ENCODE data around the gene LARGE1.

- TF ChIP-seq, protein P1, sequence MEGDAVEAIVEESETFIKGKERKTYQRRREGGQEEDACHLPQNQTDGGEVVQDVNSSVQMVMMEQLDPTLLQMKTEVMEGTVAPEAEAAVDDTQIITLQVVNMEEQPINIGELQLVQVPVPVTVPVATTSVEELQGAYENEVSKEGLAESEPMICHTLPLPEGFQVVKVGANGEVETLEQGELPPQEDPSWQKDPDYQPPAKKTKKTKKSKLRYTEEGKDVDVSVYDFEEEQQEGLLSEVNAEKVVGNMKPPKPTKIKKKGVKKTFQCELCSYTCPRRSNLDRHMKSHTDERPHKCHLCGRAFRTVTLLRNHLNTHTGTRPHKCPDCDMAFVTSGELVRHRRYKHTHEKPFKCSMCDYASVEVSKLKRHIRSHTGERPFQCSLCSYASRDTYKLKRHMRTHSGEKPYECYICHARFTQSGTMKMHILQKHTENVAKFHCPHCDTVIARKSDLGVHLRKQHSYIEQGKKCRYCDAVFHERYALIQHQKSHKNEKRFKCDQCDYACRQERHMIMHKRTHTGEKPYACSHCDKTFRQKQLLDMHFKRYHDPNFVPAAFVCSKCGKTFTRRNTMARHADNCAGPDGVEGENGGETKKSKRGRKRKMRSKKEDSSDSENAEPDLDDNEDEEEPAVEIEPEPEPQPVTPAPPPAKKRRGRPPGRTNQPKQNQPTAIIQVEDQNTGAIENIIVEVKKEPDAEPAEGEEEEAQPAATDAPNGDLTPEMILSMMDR (IDR thresholded peaks at IDR 0.05) = no peak
- no peak for TF ChIP-seq POLR2A (IDR thresholded peaks at IDR 0.05)
These were observed 557.6 kb downstream of the LARGE1 start for GRCh38 chr22:33362702-33363101.

Measured in body of pancreas (tissue), 4 donors.